Fibroblast of pulmonary artery (primary cell): Measurements from ENCODE around the gene NSA2.

Experiments
- DNase-seq: peaks from one replicate; pipeline ENCODE4 v3.0.0-alpha.2; 2010; ENCODE audit warnings: low read depth
- H3K4me3 ChIP-seq: replicated peaks from 2 replicates; pipeline ENCODE4 v1.5.1; 2011; ENCODE audit warnings: low read depth, mild to moderate bottlenecking, control low read depth, low read length, moderate library complexity
- CTCF ChIP-seq: IDR thresholded peaks from 2 replicates; pipeline ENCODE4 v1.5.1; 2011; ENCODE audit warnings: mild to moderate bottlenecking, control low read depth, low read length, inconsistent platforms; ENCODE audit errors: missing control alignments

NSA2 gene

DNA sequence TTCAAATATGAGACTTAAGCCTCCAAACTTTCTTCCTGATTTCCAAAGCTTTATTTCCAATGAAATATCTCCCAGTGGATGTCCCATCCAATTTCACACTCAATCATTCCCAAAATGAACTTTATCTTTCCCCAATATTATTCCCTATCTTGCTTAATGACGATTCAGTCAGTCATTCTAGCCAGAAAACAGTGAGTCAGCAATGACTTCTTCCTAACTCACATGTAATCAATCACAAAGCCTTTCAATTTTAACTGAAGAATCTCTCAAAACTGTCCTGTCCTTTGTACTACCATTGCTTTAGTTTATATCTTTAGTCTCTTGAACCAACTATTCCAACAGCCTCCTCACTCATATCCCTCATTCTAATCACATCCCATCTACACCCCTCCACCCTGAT, 34.9 kb downstream of the NSA2 start:
- H3K4me3 ChIP-seq: no peak overlapping the region
- no peak for TF ChIP-seq CTCF
- DNase-seq: no peak

- H3K4me3 ChIP-seq: no peak overlapping the region
- DNase-seq: no peak
- TF ChIP-seq CTCF: no peak
These were observed 43.9 kb downstream of the NSA2 start for GRCh38 chr5:74810915-74811314.

DNA sequence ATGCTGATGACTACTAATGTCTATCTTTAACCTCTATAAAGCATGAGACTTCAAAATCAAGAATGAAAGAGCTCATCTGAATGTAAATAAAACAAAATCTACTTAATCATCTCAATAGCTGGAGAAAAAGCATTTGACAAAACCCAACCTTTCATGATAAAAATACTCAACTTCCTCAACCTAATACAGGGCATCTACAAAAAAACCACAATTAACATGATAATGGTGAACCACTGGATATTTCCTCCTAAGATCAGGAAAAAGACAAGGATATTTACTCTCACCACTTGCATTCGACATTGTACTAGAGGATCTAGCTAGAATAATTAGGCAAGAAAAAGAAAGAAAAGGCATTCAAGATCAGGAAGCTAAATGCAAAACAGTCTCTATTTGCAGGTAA, 49.8 kb downstream of the NSA2 start:
- TF ChIP-seq CTCF: no peak
- no peak overlapping the region for H3K4me3 ChIP-seq
- no peak for DNase-seq

DNA sequence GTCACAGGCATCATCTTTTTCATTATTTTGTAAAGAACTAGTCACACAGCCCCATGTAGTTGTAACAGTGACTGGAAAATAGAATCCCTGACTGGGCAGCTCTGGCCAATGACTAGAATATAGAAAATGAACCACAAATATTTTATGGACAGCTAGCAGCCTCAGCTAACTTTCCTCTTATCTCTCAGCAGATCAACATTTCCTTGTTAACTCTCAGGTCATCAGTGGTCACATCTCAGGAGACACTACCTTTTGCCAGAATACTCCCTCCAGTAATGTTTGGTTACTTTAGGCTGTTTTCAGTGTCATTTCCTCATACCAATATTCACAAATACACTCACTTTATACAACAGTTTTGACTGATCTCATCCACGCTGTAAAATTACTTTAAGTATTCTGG, 55.2 kb downstream of the NSA2 start:
- no peak overlapping the region for H3K4me3 ChIP-seq
- no peak for TF ChIP-seq CTCF
- DNase-seq: no peak

- no peak for TF ChIP-seq CTCF
- no peak for DNase-seq
- H3K4me3 ChIP-seq: no peak overlapping the region
These were observed 62.4 kb downstream of the NSA2 start for GRCh38 chr5:74829413-74829812.
